Astrocyte (in vitro differentiated cells and primary cell): ENCODE measurements around the gene ERO1B.

ENCODE experiments used
- EZH2 ChIP-seq: IDR thresholded peaks from 2 replicates; pipeline ENCODE4 v1.6.1; 2012; ENCODE audit warnings: mild to moderate bottlenecking, low read length, inconsistent platforms; ENCODE audit not compliant: insufficient read depth
- TF ChIP-seq, protein P1 (sequence below): IDR thresholded peaks from 2 replicates; pipeline ENCODE4 v1.5.1; 2011; ENCODE audit warnings: low read depth, mild to moderate bottlenecking, inconsistent platforms, low read length, moderate library complexity; ENCODE audit not compliant: insufficient read depth

- TF ChIP-seq, protein P1, sequence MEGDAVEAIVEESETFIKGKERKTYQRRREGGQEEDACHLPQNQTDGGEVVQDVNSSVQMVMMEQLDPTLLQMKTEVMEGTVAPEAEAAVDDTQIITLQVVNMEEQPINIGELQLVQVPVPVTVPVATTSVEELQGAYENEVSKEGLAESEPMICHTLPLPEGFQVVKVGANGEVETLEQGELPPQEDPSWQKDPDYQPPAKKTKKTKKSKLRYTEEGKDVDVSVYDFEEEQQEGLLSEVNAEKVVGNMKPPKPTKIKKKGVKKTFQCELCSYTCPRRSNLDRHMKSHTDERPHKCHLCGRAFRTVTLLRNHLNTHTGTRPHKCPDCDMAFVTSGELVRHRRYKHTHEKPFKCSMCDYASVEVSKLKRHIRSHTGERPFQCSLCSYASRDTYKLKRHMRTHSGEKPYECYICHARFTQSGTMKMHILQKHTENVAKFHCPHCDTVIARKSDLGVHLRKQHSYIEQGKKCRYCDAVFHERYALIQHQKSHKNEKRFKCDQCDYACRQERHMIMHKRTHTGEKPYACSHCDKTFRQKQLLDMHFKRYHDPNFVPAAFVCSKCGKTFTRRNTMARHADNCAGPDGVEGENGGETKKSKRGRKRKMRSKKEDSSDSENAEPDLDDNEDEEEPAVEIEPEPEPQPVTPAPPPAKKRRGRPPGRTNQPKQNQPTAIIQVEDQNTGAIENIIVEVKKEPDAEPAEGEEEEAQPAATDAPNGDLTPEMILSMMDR = no peak
- TF ChIP-seq EZH2 = no peak
Observed at GRCh38 chr1:236207121-236207520, 74.6 kb downstream of the ERO1B start.
